ENCODE data around the gene VPREB3. TPM values are rescaled to one million over a fixed set of nuclear protein-coding genes. Genes with fewer than 3 reads are reported as not detected.

Gene VPREB3
- polyA plus RNA-seq, 1 of the 3 experiments (the other 2 are of a cell fraction) = not detected

DNA sequence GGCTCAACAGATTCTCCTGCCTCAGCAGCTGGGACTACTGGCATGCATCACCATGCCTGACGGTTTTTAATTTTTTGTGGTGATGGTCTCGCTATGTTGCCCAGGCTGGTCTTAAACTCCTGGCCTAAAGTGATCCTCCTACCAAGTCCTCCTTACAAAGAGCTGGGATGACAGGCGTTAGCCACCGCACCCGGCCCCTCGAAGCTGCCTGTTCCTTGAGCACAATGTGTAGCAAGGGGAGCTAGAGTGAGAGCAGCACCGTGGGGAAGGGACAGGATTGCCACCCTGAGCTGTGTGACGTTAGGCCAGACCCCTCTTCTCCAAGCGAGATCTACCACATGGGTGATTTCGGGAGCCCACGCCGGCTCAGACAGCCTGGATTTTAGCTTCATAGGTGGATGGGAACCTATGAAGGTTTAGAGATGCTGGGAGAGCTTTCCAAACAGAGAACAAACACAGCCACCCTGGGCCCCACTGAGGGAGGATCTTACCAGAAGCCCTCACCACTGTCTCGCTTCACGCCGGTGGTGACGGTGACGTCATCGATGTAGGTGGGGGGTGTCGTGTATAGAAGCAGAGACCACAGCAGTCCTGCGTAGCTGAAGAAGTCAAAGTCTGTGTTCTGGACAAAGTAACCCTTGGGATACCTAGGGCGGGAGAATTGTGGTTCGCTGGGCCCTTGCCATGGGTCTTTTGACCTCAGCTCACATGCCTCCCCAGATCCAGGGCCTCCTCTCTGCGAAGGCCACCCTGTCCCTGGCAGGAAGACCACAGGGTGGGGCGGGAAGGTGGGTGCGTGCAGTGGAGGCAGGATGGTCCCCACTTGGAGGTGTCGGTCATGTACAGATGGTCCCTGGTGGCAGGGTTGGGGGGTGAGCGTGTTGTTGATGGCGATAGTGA, 40.3 kb downstream of the VPREB3 start:
- peaks cover 0 to 6% of the 10 kb centered on the region in 2 experiments; a peak in 1 of 4 replicates for H3K4me1 ChIP-seq (ENCODE audit: control insufficient read depth in 1 of 2, insufficient read depth in 2 of 2, low read depth in 1 of 2, low read length in 1 of 2)
- H3K9me2 ChIP-seq = no peaks in the 10 kb centered on the region
- no peak overlapping the region for H3K4me3 ChIP-seq (ENCODE audit: low read depth in 2 of 2, low read length in 1 of 2)
- no peaks in the 10 kb centered on the region for H3K27me3 ChIP-seq (ENCODE audit: insufficient read depth)
- no peak for DNase-seq
- TF ChIP-seq ELF1 (IDR thresholded peaks at IDR 0.05) (no peak), PBX3 (IDR thresholded peaks at IDR 0.05) (no peak), POLR2AphosphoS5 (IDR thresholded peaks at IDR 0.05; ENCODE audit: low read depth, low read length) (no peak), RAD21 (IDR thresholded peaks at IDR 0.05; ENCODE audit: low read length) (no peak), SIN3A (IDR thresholded peaks at IDR 0.05; ENCODE audit: borderline replicate concordance, low read depth, low read length) (no peak), SMC3 (IDR thresholded peaks at IDR 0.05; ENCODE audit: low read depth, low read length) (no peak), GABPA (IDR thresholded peaks at IDR 0.05; ENCODE audit: low read depth) (no peak), TAF1 (IDR thresholded peaks at IDR 0.05; ENCODE audit: borderline replicate concordance, low read depth, low read length) (no peak), IRF3 (IDR thresholded peaks at IDR 0.05; ENCODE audit: low read depth, low read length) (no peak), MXI1 (IDR thresholded peaks at IDR 0.05; ENCODE audit: low read depth, low read length) (no peak)
- H3K27ac ChIP-seq (ENCODE audit: low read depth in 2 of 2, low read length in 1 of 2) = no peak overlapping the region
- peaks cover 17% of the 10 kb centered on the region for H3K79me2 ChIP-seq (ENCODE audit: insufficient read depth)
- ChIA-PET POLR2A (interaction anchor here (0.7 kb wide), 1 partner anchor 16 kb away, joined by 4 read pairs; no protein-coding TSS in a partner anchor), CTCF (interaction anchor here (1.5 kb wide), 1 partner anchor 136 kb away, joined by 6 read pairs; no protein-coding TSS in a partner anchor)
- no peaks in the 10 kb centered on the region for H3K9me3 ChIP-seq
- H3K4me2 ChIP-seq = no peak overlapping the region
- H3F3A ChIP-seq (replicated peaks; ENCODE audit: insufficient read depth) = no peaks in the 10 kb centered on the region
- H2AFZ ChIP-seq (ENCODE audit: low read depth) = no peak overlapping the region
- peaks cover 15 to 26% of the 10 kb centered on the region in 2 experiments for H3K36me3 ChIP-seq (replicated peaks in 1 of 2; ENCODE audit: control insufficient read depth in 1 of 2, insufficient read depth in 2 of 2, low read length in 1 of 2)
- no peak overlapping the region for H3K9ac ChIP-seq
- no peaks in the 10 kb centered on the region for H4K20me1 ChIP-seq (ENCODE audit: insufficient read depth)
- WGBS (ENCODE audit: low lambda C conversion rate) = 95% methylated on average over 26 of the region's 28 CpGs

GRCh38 chr22:23712256-23712655, 42.0 kb downstream of the VPREB3 start:
- Histone ChIP-seq H3K9ac (no peak overlapping the region), H3K9me3 (no peaks in the 10 kb centered on the region), H3K9me2 (no peaks in the 10 kb centered on the region), H3K79me2 (ENCODE audit: insufficient read depth) (peaks cover 17% of the 10 kb centered on the region), H3K4me1 (ENCODE audit: control insufficient read depth in 1 of 2, insufficient read depth in 2 of 2, low read depth in 1 of 2, low read length in 1 of 2) (peaks cover 0 to 3% of the 10 kb centered on the region in 2 experiments; a peak in 1 of 4 replicates), H3K4me2 (no peak overlapping the region), H3K27ac (ENCODE audit: low read depth in 2 of 2, low read length in 1 of 2) (no peak overlapping the region), H3K27me3 (ENCODE audit: insufficient read depth) (no peaks in the 10 kb centered on the region), H2AFZ (ENCODE audit: low read depth) (no peak overlapping the region), H4K20me1 (ENCODE audit: insufficient read depth) (no peaks in the 10 kb centered on the region), H3K4me3 (ENCODE audit: low read depth in 2 of 2, low read length in 1 of 2) (no peak overlapping the region), H3F3A (replicated peaks; ENCODE audit: insufficient read depth) (no peaks in the 10 kb centered on the region), H3K36me3 (replicated peaks in 1 of 2; ENCODE audit: control insufficient read depth in 1 of 2, insufficient read depth in 2 of 2, low read length in 1 of 2) (peaks cover 29 to 37% of the 10 kb centered on the region in 2 experiments)
- ChIA-PET POLR2A (no interaction called here), CTCF (interaction anchor here (0.7 kb wide), 1 partner anchor 15 kb away, joined by 3 read pairs; no protein-coding TSS in a partner anchor)
- no peak for DNase-seq
- WGBS (ENCODE audit: low lambda C conversion rate) = 97% methylated on average over 12 of the region's 12 CpGs
- TF ChIP-seq FOSL2 (IDR thresholded peaks at IDR 0.05; ENCODE audit: borderline replicate concordance, low read depth) = no peak
- TF ChIP-seq JUND (IDR thresholded peaks at IDR 0.05) = no peak
- TF ChIP-seq SMC3 (IDR thresholded peaks at IDR 0.05; ENCODE audit: low read depth, low read length) = no peak
- no peak for TF ChIP-seq EZH2phosphoT487 (IDR thresholded peaks at IDR 0.05; ENCODE audit: borderline replicate concordance, low read depth)
- TF ChIP-seq REST (IDR thresholded peaks at IDR 0.05; ENCODE audit: low read depth, low read length) = no peak
- no peak for TF ChIP-seq RCOR1 (IDR thresholded peaks at IDR 0.05; ENCODE audit: low read length)
- TF ChIP-seq, protein P1, sequence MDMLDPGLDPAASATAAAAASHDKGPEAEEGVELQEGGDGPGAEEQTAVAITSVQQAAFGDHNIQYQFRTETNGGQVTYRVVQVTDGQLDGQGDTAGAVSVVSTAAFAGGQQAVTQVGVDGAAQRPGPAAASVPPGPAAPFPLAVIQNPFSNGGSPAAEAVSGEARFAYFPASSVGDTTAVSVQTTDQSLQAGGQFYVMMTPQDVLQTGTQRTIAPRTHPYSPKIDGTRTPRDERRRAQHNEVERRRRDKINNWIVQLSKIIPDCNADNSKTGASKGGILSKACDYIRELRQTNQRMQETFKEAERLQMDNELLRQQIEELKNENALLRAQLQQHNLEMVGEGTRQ (IDR thresholded peaks at IDR 0.05; ENCODE audit: borderline replicate concordance, low read depth, low read length) = no peak
- no peak for TF ChIP-seq MXI1 (IDR thresholded peaks at IDR 0.05; ENCODE audit: low read depth, low read length)
- no peak for TF ChIP-seq YY1 (IDR thresholded peaks at IDR 0.05; ENCODE audit: low read depth)
- TF ChIP-seq, protein P2, sequence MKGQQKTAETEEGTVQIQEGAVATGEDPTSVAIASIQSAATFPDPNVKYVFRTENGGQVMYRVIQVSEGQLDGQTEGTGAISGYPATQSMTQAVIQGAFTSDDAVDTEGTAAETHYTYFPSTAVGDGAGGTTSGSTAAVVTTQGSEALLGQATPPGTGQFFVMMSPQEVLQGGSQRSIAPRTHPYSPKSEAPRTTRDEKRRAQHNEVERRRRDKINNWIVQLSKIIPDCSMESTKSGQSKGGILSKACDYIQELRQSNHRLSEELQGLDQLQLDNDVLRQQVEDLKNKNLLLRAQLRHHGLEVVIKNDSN (IDR thresholded peaks at IDR 0.05; ENCODE audit: borderline replicate concordance, low read depth) = no peak
